Sigmoid colon (tissue), 4 donors: ENCODE results near the gene FLNC.

Experiments
- EP300 ChIP-seq, 4 donors: sonication (generic); formaldehyde crosslinking; IDR thresholded peaks; one replicate each; pipeline ENCODE4 v1.6.1; 2017; ENCODE audit warnings: antibody characterized with exemption in 4 of 4
- POLR2A ChIP-seq, 2 donors: fragments of 450-650 bp; IDR thresholded peaks; one replicate each; pipeline ENCODE4 v1.6.1; 2016; ENCODE audit warnings: antibody characterized with exemption in 2 of 2, mild to moderate bottlenecking in 2 of 2, moderate library complexity in 2 of 2
- TF ChIP-seq, protein P1 (sequence below), 4 experiments: fragments of 450-650 bp in 3 of 4; fragments of 200-600 bp in 1 of 4; IDR thresholded peaks; one replicate each; pipeline ENCODE4 v1.5.1; 2016 to 2019; ENCODE audit warnings: antibody characterized with exemption in 4 of 4, mild to moderate bottlenecking in 3 of 4, moderate library complexity in 2 of 4

DNA sequence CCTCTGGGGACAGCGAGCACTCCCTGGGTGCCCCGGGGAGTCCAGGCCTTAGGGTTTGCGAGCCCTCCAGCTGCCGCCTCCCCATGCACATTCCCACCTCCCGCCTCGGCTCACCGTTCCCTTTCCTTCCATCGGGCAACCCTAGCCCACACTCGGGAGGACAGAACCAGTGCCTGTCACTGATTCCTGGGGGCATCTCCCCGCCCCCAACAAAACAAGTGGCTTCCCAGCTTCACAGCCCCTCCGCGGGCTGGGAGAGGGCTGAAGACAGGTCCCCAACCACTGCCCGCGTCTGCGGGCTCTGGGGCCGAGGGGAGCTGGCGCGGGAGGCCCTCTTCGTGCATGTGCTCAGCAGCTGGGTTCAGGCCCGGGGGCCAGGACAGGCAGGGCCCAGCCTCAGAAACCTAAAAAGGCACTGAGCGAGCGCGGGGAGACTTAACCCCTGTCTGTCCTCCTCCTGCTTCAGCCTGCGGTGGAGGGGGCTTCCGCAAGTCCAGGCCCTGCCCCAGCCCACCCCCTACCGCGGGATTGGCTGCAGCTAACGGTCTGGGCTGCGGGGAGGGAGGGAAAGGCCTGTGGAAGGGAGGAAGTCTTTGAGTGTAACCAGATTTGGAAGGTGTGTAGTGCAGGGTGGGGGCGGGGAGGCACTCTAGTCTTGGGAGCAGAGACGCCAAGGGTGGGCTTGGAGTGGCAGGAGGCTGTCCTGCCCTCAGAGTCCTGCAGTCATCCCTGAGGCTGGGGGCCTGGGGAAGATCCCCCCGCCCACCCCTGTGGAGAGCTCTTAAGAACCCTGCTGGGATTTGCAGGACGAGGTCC lies 1.2 kb downstream of the FLNC start:
- TF ChIP-seq POLR2A (IDR thresholded peaks at IDR 0.05) (peak; percentile 90 to 97), EP300 (IDR thresholded peaks at IDR 0.05) (peak in 2 of 4 donors; percentile 39 to 54)
- TF ChIP-seq, protein P1, sequence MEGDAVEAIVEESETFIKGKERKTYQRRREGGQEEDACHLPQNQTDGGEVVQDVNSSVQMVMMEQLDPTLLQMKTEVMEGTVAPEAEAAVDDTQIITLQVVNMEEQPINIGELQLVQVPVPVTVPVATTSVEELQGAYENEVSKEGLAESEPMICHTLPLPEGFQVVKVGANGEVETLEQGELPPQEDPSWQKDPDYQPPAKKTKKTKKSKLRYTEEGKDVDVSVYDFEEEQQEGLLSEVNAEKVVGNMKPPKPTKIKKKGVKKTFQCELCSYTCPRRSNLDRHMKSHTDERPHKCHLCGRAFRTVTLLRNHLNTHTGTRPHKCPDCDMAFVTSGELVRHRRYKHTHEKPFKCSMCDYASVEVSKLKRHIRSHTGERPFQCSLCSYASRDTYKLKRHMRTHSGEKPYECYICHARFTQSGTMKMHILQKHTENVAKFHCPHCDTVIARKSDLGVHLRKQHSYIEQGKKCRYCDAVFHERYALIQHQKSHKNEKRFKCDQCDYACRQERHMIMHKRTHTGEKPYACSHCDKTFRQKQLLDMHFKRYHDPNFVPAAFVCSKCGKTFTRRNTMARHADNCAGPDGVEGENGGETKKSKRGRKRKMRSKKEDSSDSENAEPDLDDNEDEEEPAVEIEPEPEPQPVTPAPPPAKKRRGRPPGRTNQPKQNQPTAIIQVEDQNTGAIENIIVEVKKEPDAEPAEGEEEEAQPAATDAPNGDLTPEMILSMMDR (IDR thresholded peaks at IDR 0.05) = no peak
